Activated CD8-positive, alpha-beta memory T cell treated with anti-CD3 and anti-CD28 coated beads for 36 hours (primary cell): ENCODE data around the gene FCRL6. TPM values are rescaled to one million over a fixed set of nuclear protein-coding genes. Genes with fewer than 3 reads are reported as not detected.

Source experiments
- CTCF ChIA-PET: fragments of 350-600 bp; sonication (Branson Sonifier 250); formaldehyde crosslinking; loops from one replicate; lab custom pipeline; 2021; ENCODE audit warnings: antibody characterized with exemption; lab: Charles Lee
- POLR2A ChIA-PET: fragments of 350-600 bp; sonication (Branson Sonifier 250); formaldehyde crosslinking; loops from one replicate; lab custom pipeline; 2021; ENCODE audit warnings: antibody characterized with exemption; lab: Charles Lee
- total RNA-seq, 2 experiments: library from RNA; stranded (reverse); gene quantifications; one replicate each; pipeline ENCODE4 v1.2.3, GENCODE V29; 2021

FCRL6 gene
- total RNA-seq, result under 1 TPM; 0.21 to 0.40 TPM

- ChIA-PET CTCF (interaction anchor here (0.8 to 5.0 kb wide), 5 partner anchors 15 to 206 kb away, joined by 3 to 36 read pairs (median 5); no protein-coding TSS in a partner anchor), POLR2A (no interaction called here)
Measured at GRCh38 chr1:159802111-159802510, at the start of gene FCRL6. Gene FCRL6, plus strand, starts transcription at chr1:159802360. Its CDS starts 65 bp downstream, at chr1:159802425.

GRCh38 chr1:159753386-159753785 lies 48.8 kb upstream of the FCRL6 start:
- ChIA-PET CTCF (no interaction called here), POLR2A (interaction anchor here (0.7 kb wide), 1 partner anchor 35 kb away, joined by 3 read pairs; no protein-coding TSS in a partner anchor)

GRCh38 chr1:159755451-159756007 lies 46.6 kb upstream of the FCRL6 start:
- CTCF ChIA-PET, result no interaction called here
- POLR2A ChIA-PET, result no interaction called here

GRCh38 chr1:159756397-159756796 lies 45.8 kb upstream of the FCRL6 start:
- ChIA-PET POLR2A (no interaction called here), CTCF (no interaction called here)

GRCh38 chr1:159763686-159764085 lies 38.5 kb upstream of the FCRL6 start:
- CTCF ChIA-PET, result no interaction called here
- POLR2A ChIA-PET, result no interaction called here

- ChIA-PET CTCF (no interaction called here), POLR2A (no interaction called here)
Measured at GRCh38 chr1:159765806-159766205, 36.4 kb upstream of the FCRL6 start.

GRCh38 chr1:159771127-159771895 lies 30.8 kb upstream of the FCRL6 start:
- ChIA-PET POLR2A (no interaction called here), CTCF (no interaction called here)

GRCh38 chr1:159774465-159774864 lies 27.7 kb upstream of the FCRL6 start:
- POLR2A ChIA-PET, result no interaction called here
- CTCF ChIA-PET, result no interaction called here

- ChIA-PET POLR2A (no interaction called here), CTCF (interaction anchor here (0.9 kb wide), 1 partner anchor 23 kb away, joined by 3 read pairs; no protein-coding TSS in a partner anchor)
Measured at GRCh38 chr1:159775716-159776115, 26.4 kb upstream of the FCRL6 start.

- CTCF ChIA-PET, result interaction anchor here (1.4 kb wide), 1 partner anchor 113 kb away, joined by 3 read pairs; no protein-coding TSS in a partner anchor
- POLR2A ChIA-PET, result no interaction called here
Measured at GRCh38 chr1:159778266-159778665, 23.9 kb upstream of the FCRL6 start.

GRCh38 chr1:159779403-159779851 lies 22.7 kb upstream of the FCRL6 start:
- ChIA-PET CTCF (no interaction called here), POLR2A (interaction anchor here (0.5 kb wide), 1 partner anchor 608 kb away, joined by 3 read pairs; no protein-coding TSS in a partner anchor)

GRCh38 chr1:159780583-159781582 lies 21.3 kb upstream of the FCRL6 start, which contains the start of gene DUSP23:
Gene DUSP23, plus strand, starts transcription at chr1:159780962. Its CDS starts 139 bp downstream, at chr1:159781101.
- POLR2A ChIA-PET, result interaction anchor here (1.2 kb wide), 1 partner anchor 20 kb away, joined by 3 read pairs; no protein-coding TSS in a partner anchor

GRCh38 chr1:159781992-159782391 lies 20.2 kb upstream of the FCRL6 start:
- ChIA-PET CTCF (interaction anchor here (1.4 kb wide), 1 partner anchor 8 kb away, joined by 4 read pairs; no protein-coding TSS in a partner anchor), POLR2A (interaction anchor here (1.2 kb wide), 1 partner anchor 19 kb away, joined by 3 read pairs; no protein-coding TSS in a partner anchor)

More at GRCh38 chr1:159780583-159781582, 21.3 kb upstream of the FCRL6 start, which contains the start of gene DUSP23:
- CTCF ChIA-PET, result interaction anchor here (0.6 to 1.5 kb wide), 7 partner anchors 9 to 143 kb away, joined by 3 to 7 read pairs (median 4); no protein-coding TSS in a partner anchor

- ChIA-PET POLR2A (no interaction called here), CTCF (no interaction called here)
Measured at GRCh38 chr1:159783724-159784123, 18.4 kb upstream of the FCRL6 start.

- CTCF ChIA-PET, result interaction anchor here (1.2 kb wide), 1 partner anchor 105 kb away, joined by 3 read pairs; no protein-coding TSS in a partner anchor
- POLR2A ChIA-PET, result no interaction called here
Measured at GRCh38 chr1:159786465-159786864, 15.7 kb upstream of the FCRL6 start.

- ChIA-PET CTCF (interaction anchor here (0.6 to 1.2 kb wide), 2 partner anchors 11 to 104 kb away, joined by 3 read pairs; no protein-coding TSS in a partner anchor), POLR2A (no interaction called here)
Measured at GRCh38 chr1:159786966-159787365, 15.2 kb upstream of the FCRL6 start.

GRCh38 chr1:159790237-159790917 lies 11.8 kb upstream of the FCRL6 start:
- CTCF ChIA-PET, result interaction anchor here (0.8 to 1.1 kb wide), 5 partner anchors 9 to 100 kb away, joined by 3 to 5 read pairs (median 3); partner anchors contain the start of gene DUSP23
- POLR2A ChIA-PET, result no interaction called here

- ChIA-PET CTCF (no interaction called here), POLR2A (no interaction called here)
Measured at GRCh38 chr1:159791031-159791430, 11.1 kb upstream of the FCRL6 start.
